ENCODE measurements around the gene TRAPPC5.

The TRAPPC5 gene

GRCh38 chr19:7731615-7732014 is 51.0 kb downstream of the TRAPPC5 start:
- no peak for TF ChIP-seq BACH2 (CRISPR knock-in tag; IDR thresholded peaks at IDR 0.05; ENCODE audit: borderline replicate concordance)
- TF ChIP-seq TCF4 (CRISPR knock-in tag; IDR thresholded peaks at IDR 0.05; ENCODE audit: borderline replicate concordance), result no peak
- TF ChIP-seq ZNF70 (CRISPR knock-in tag; IDR thresholded peaks at IDR 0.05), result no peak
- no peak for TF ChIP-seq ZFP30 (CRISPR knock-in tag; IDR thresholded peaks at IDR 0.05)
- no peak for TF ChIP-seq GLIS3 (CRISPR knock-in tag; IDR thresholded peaks at IDR 0.05)
- TF ChIP-seq, protein P1, sequence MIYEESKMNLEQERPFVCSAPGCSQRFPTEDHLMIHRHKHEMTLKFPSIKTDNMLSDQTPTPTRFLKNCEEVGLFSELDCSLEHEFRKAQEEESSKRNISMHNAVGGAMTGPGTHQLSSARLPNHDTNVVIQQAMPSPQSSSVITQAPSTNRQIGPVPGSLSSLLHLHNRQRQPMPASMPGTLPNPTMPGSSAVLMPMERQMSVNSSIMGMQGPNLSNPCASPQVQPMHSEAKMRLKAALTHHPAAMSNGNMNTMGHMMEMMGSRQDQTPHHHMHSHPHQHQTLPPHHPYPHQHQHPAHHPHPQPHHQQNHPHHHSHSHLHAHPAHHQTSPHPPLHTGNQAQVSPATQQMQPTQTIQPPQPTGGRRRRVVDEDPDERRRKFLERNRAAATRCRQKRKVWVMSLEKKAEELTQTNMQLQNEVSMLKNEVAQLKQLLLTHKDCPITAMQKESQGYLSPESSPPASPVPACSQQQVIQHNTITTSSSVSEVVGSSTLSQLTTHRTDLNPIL (CRISPR knock-in tag; IDR thresholded peaks at IDR 0.05; ENCODE audit: low read depth), result no peak
- TF ChIP-seq CSDC2 (CRISPR knock-in tag; IDR thresholded peaks at IDR 0.05), result no peak
- TF ChIP-seq ZFP3 (CRISPR knock-in tag; IDR thresholded peaks at IDR 0.05), result no peak
- TF ChIP-seq ESRRG (CRISPR knock-in tag; IDR thresholded peaks at IDR 0.05), result no peak
- TF ChIP-seq TSHZ2 (CRISPR knock-in tag; IDR thresholded peaks at IDR 0.05), result no peak
- TF ChIP-seq, protein P2, sequence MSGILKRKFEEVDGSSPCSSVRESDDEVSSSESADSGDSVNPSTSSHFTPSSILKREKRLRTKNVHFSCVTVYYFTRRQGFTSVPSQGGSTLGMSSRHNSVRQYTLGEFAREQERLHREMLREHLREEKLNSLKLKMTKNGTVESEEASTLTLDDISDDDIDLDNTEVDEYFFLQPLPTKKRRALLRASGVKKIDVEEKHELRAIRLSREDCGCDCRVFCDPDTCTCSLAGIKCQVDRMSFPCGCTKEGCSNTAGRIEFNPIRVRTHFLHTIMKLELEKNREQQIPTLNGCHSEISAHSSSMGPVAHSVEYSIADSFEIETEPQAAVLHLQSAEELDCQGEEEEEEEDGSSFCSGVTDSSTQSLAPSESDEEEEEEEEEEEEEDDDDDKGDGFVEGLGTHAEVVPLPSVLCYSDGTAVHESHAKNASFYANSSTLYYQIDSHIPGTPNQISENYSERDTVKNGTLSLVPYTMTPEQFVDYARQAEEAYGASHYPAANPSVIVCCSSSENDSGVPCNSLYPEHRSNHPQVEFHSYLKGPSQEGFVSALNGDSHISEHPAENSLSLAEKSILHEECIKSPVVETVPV (CRISPR knock-in tag; IDR thresholded peaks at IDR 0.05), result no peak
- TF ChIP-seq PATZ1 (CRISPR knock-in tag; IDR thresholded peaks at IDR 0.05; ENCODE audit: borderline replicate concordance), result no peak
- no peak for ATAC-seq

- no peak for TF ChIP-seq TSHZ2 (CRISPR knock-in tag; IDR thresholded peaks at IDR 0.05)
- no peak for ATAC-seq
These were observed 51.4 kb downstream of the TRAPPC5 start, which contains the start of gene CLEC4G for GRCh38 chr19:7732045-7732444. Gene CLEC4G (minus strand): TSS chr19:7732110. CDS start chr19:7732102, 8 bp downstream.

DNA sequence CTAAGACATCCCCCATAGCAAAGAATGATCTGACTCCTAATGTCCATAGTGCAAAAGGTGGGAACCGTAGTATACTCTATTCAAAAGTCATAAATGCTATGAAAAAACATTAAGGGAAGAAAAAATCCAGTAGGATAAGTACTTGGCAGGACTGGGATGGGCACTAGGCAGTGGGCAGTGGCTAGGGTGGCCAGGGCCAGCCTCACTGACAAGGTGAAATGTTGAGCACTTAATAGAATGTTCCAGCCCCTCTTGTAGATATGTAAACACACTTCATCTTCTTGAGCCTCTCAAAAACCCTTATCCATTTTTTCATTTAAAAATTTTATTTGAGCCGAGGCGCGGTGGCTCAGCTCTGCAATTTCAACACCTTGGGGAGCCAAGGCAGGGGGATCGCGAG is 52.7 kb downstream of the TRAPPC5 start:
- TF ChIP-seq OSR1 (CRISPR knock-in tag; IDR thresholded peaks at IDR 0.05) (no peak), TSHZ2 (CRISPR knock-in tag; IDR thresholded peaks at IDR 0.05) (no peak), ZNF565 (CRISPR knock-in tag; conservative IDR thresholded peaks at IDR 0.05; ENCODE audit: low read depth) (no peak), GLIS3 (CRISPR knock-in tag; IDR thresholded peaks at IDR 0.05) (no peak), TOX (CRISPR knock-in tag; IDR thresholded peaks at IDR 0.05; ENCODE audit: borderline replicate concordance) (no peak), PATZ1 (CRISPR knock-in tag; IDR thresholded peaks at IDR 0.05; ENCODE audit: borderline replicate concordance) (no peak), RARB (CRISPR knock-in tag; IDR thresholded peaks at IDR 0.05) (no peak), ZNF70 (CRISPR knock-in tag; IDR thresholded peaks at IDR 0.05) (no peak), ZFP3 (CRISPR knock-in tag; IDR thresholded peaks at IDR 0.05) (no peak), BACH2 (CRISPR knock-in tag; IDR thresholded peaks at IDR 0.05; ENCODE audit: borderline replicate concordance) (no peak), ZC3H10 (CRISPR knock-in tag; IDR thresholded peaks at IDR 0.05) (no peak)
- TF ChIP-seq, protein P3, sequence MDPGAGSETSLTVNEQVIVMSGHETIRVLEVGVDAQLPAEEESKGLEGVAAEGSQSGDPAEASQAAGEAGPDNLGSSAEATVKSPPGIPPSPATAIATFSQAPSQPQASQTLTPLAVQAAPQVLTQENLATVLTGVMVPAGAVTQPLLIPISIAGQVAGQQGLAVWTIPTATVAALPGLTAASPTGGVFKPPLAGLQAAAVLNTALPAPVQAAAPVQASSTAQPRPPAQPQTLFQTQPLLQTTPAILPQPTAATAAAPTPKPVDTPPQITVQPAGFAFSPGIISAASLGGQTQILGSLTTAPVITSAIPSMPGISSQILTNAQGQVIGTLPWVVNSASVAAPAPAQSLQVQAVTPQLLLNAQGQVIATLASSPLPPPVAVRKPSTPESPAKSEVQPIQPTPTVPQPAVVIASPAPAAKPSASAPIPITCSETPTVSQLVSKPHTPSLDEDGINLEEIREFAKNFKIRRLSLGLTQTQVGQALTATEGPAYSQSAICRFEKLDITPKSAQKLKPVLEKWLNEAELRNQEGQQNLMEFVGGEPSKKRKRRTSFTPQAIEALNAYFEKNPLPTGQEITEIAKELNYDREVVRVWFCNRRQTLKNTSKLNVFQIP (CRISPR knock-in tag; IDR thresholded peaks at IDR 0.05; ENCODE audit: borderline replicate concordance, low read depth), result no peak
- no peak for ATAC-seq
